H9 (cell line): ENCODE measurements around the gene DCAF4. TPM values are rescaled to one million over a fixed set of nuclear protein-coding genes. Genes with fewer than 3 reads are reported as not detected.

Experiments
- DNase-seq: peaks from one replicate; pipeline ENCODE4 v3.0.0-alpha.2; 2017
- H2AFZ ChIP-seq: one replicate; pipeline ENCODE4 v1.6.1; 2013; ENCODE audit warnings: mild to moderate bottlenecking, low read length, control low read depth, moderate library complexity
- H2AK5ac ChIP-seq: 2 replicates; pipeline ENCODE4 v1.6.1; 2013; ENCODE audit warnings: low read length, control low read depth, mixed read lengths; ENCODE audit not compliant: insufficient read length
- H2BK120ac ChIP-seq: one replicate; pipeline ENCODE4 v1.6.1; 2013; ENCODE audit warnings: low read depth, mild to moderate bottlenecking, low read length, control low read depth, inconsistent platforms; ENCODE audit not compliant: poor library complexity, severe bottlenecking
- H2BK12ac ChIP-seq: 2 replicates; pipeline ENCODE4 v1.6.1; 2013; ENCODE audit warnings: low read length, control low read depth, mixed read lengths, low read depth; ENCODE audit not compliant: insufficient read length
- H2BK15ac ChIP-seq: 2 replicates; pipeline ENCODE4 v1.6.1; 2013; ENCODE audit warnings: low read depth, low read length, control low read depth
- H2BK20ac ChIP-seq: one replicate; pipeline ENCODE4 v1.6.1; 2013; ENCODE audit warnings: low read depth, mild to moderate bottlenecking, low read length, control low read depth, inconsistent platforms; ENCODE audit not compliant: poor library complexity, severe bottlenecking
- H2BK5ac ChIP-seq: 2 replicates; pipeline ENCODE4 v1.6.1; 2013; ENCODE audit warnings: low read length, control low read depth, mixed read lengths; ENCODE audit not compliant: insufficient read length
- H3K14ac ChIP-seq: 2 replicates; pipeline ENCODE4 v1.6.1; 2013; ENCODE audit warnings: low read length, control low read depth; ENCODE audit not compliant: insufficient read depth
- H3K18ac ChIP-seq: 2 replicates; pipeline ENCODE4 v1.6.1; 2013; ENCODE audit warnings: low read depth, mild to moderate bottlenecking, mixed read lengths, low read length, control low read depth; ENCODE audit not compliant: insufficient read length
- H3K23ac ChIP-seq: 2 replicates; pipeline ENCODE4 v1.6.1; 2013; ENCODE audit warnings: low read length, control low read depth, mixed read lengths, low read depth; ENCODE audit not compliant: insufficient read length
- H3K23me2 ChIP-seq: 2 replicates; pipeline ENCODE4 v1.6.1; 2013; ENCODE audit warnings: low read depth, mild to moderate bottlenecking, mixed read lengths, low read length, control low read depth; ENCODE audit not compliant: insufficient read length, poor library complexity, severe bottlenecking
- H3K27ac ChIP-seq: 2 replicates; pipeline ENCODE4 v1.5.1; 2013; ENCODE audit warnings: low read length, control low read depth, mixed read lengths, low read depth; ENCODE audit not compliant: insufficient read length
- H3K27me3 ChIP-seq: 2 replicates; pipeline ENCODE4 v1.6.1; 2013; ENCODE audit warnings: low read length, control low read depth, inconsistent platforms; ENCODE audit not compliant: insufficient read depth
- H3K4ac ChIP-seq: 2 replicates; pipeline ENCODE4 v1.6.1; 2013; ENCODE audit warnings: low read depth, mild to moderate bottlenecking, control low read depth, inconsistent platforms, low read length, moderate library complexity
- H3K4me1 ChIP-seq: 2 replicates; pipeline ENCODE4 v1.6.1; 2013; ENCODE audit warnings: low read length, control low read depth, inconsistent platforms; ENCODE audit not compliant: insufficient read depth
- H3K4me2 ChIP-seq: 2 replicates; pipeline ENCODE4 v1.6.1; 2013; ENCODE audit warnings: low read length, control low read depth, mixed read lengths; ENCODE audit not compliant: insufficient read length, insufficient read depth
- H3K56ac ChIP-seq: 2 replicates; pipeline ENCODE4 v1.6.1; 2013; ENCODE audit warnings: low read depth, mild to moderate bottlenecking, mixed read lengths, low read length, control low read depth; ENCODE audit not compliant: insufficient read length
- H3K79me1 ChIP-seq: 2 replicates; pipeline ENCODE4 v1.6.1; 2013; ENCODE audit warnings: low read depth, mild to moderate bottlenecking, moderate library complexity, low read length, control low read depth, inconsistent platforms; ENCODE audit not compliant: insufficient read depth, poor library complexity, severe bottlenecking
- H3K79me2 ChIP-seq: 2 replicates; pipeline ENCODE4 v1.6.1; 2013; ENCODE audit warnings: low read length, control low read depth, inconsistent platforms; ENCODE audit not compliant: insufficient read depth
- H3K9ac ChIP-seq: 2 replicates; pipeline ENCODE4 v1.6.1; 2013; ENCODE audit warnings: low read length, control low read depth, mixed read lengths; ENCODE audit not compliant: insufficient read length; ENCODE audit errors: extremely low read depth
- H3K9me3 ChIP-seq: one replicate; pipeline ENCODE4 v1.6.1; 2013; ENCODE audit warnings: low read depth, low read length, inconsistent platforms; ENCODE audit not compliant: control insufficient read depth
- H3T11ph ChIP-seq: one replicate; pipeline ENCODE4 v1.6.1; 2013; ENCODE audit warnings: mild to moderate bottlenecking, low read length, control low read depth, inconsistent platforms
- H4K20me1 ChIP-seq: one replicate; pipeline ENCODE4 v1.6.1; 2013; ENCODE audit not compliant: control insufficient read depth, insufficient read length, insufficient read depth
- H4K5ac ChIP-seq: 2 replicates; pipeline ENCODE4 v1.6.1; 2013; ENCODE audit warnings: low read depth, mild to moderate bottlenecking, mixed read lengths, low read length, control low read depth; ENCODE audit not compliant: insufficient read length
- H4K8ac ChIP-seq: replicated peaks from 2 replicates; pipeline ENCODE4 v1.6.1; 2013; ENCODE audit warnings: low read length, control low read depth, mixed read lengths, low read depth; ENCODE audit not compliant: insufficient read length
- H4K91ac ChIP-seq: 2 replicates; pipeline ENCODE4 v1.6.1; 2013; ENCODE audit warnings: low read depth, mild to moderate bottlenecking, moderate library complexity, mixed read lengths, low read length, control low read depth; ENCODE audit not compliant: insufficient read length
- H3K27ac Mint-ChIP-seq, 3 experiments: 2 replicates in 2 of 3; 3 replicates in 1 of 3; pipeline ENCODE4 v1.8.0; 2020 to 2021; ENCODE audit warnings: mixed read lengths in 3 of 3, mild to moderate bottlenecking in 1 of 3, moderate library complexity in 1 of 3
- H3K27me3 Mint-ChIP-seq: 2 replicates; pipeline ENCODE4 v1.8.0; 2021; ENCODE audit warnings: low read depth, mild to moderate bottlenecking, moderate library complexity, mixed read lengths
- H3K36me3 Mint-ChIP-seq, 3 experiments: 2 replicates in 2 of 3; 3 replicates in 1 of 3; pipeline ENCODE4 v1.8.0; 2020 to 2021; ENCODE audit warnings: low read depth in 3 of 3, mixed read lengths in 3 of 3; ENCODE audit not compliant: insufficient read depth in 1 of 3
- H3K4me1 Mint-ChIP-seq, 2 experiments: 2 replicates each; pipeline ENCODE4 v1.8.0; 2020; ENCODE audit warnings: mixed read lengths in 2 of 2
- H3K4me3 Mint-ChIP-seq, 2 experiments: 2 replicates in 1 of 2; 3 replicates in 1 of 2; pipeline ENCODE4 v1.8.0; 2020 to 2021; ENCODE audit warnings: mild to moderate bottlenecking in 2 of 2, mixed read lengths in 2 of 2, moderate library complexity in 1 of 2
- H3K9me3 Mint-ChIP-seq, 2 experiments: 2 replicates in 1 of 2; 3 replicates in 1 of 2; pipeline ENCODE4 v1.8.0; 2020; ENCODE audit warnings: mild to moderate bottlenecking in 2 of 2, mixed read lengths in 2 of 2, moderate library complexity in 1 of 2
- WGBS: extraction: QIAGEN DNeasy Blood & Tissue Kit; methylation state at CpG from one replicate; pipeline ENCODE4 v1.1.7; 2013; ENCODE audit warnings: missing lambda C conversion rate, low lambda C conversion rate, mixed read lengths; ENCODE audit not compliant: insufficient read length; ENCODE audit errors: extremely low coverage; 5-methylcytosine and 5-hydroxymethylcytosine counted together
- total RNA-seq: library from RNA; stranded (reverse); gene quantifications from 2 replicates; pipeline ENCODE4 v1.2.1, GENCODE V29; 2021
- TF ChIP-seq, protein P1 (sequence below): fragments of 200-600 bp; sonication (generic); conservative IDR thresholded peaks from 3 replicates; pipeline ENCODE4 v1.8.0; 2021; ENCODE audit warnings: antibody characterized with exemption, mild to moderate bottlenecking

DCAF4 gene
- total RNA-seq, 1 experiment from 2014 or later, result 32.0 TPM

DNA sequence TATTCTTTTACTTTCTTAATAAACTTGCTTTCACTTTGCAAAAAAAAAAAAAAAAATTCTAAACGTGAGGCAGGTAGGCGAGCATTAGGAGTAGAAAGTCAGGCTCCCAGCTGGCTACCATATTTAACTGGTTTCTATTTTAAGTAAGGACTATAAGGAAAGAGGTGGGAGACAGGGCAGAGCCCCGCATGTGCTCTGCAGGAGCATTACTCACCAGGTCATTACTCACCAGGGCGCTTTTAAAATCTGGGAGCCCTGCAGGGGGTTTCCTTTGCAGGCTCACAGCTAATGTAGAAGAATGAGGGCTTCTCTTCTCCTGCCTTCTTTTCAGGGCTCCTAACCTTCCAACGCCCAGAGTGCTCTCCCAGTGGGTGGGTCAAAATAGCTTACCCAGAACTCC is 18.4 kb upstream of the DCAF4 start:
- Histone ChIP-seq H2BK20ac (no peak overlapping the region), H3K4me2 (peak overlapping the region; percentile 0), H2AFZ (no peak overlapping the region), H3K18ac (no peak overlapping the region), H3K79me1 (no peaks in the 10 kb centered on the region), H3K4ac (no peak overlapping the region), H3K9me3 (no peaks in the 10 kb centered on the region), H2BK120ac (no peak overlapping the region), H3K4me1 (no peaks in the 10 kb centered on the region), H2BK12ac (no peak overlapping the region), H3K9ac (no peak overlapping the region), H3K56ac (no peak overlapping the region), H3K27me3 (no peaks in the 10 kb centered on the region), H3K79me2 (no peaks in the 10 kb centered on the region), H3T11ph (no peak overlapping the region), H4K20me1 (no peaks in the 10 kb centered on the region), H3K23ac (no peak overlapping the region), H2BK5ac (no peak overlapping the region), H4K5ac (no peak overlapping the region), H2AK5ac (no peak overlapping the region), H3K27ac (no peak overlapping the region), H4K8ac (no peak overlapping the region), H2BK15ac (no peak overlapping the region), H3K14ac (no peak overlapping the region), H3K23me2 (no peaks in the 10 kb centered on the region), H4K91ac (no peak overlapping the region)
- Mint-ChIP-seq H3K27ac (no peak overlapping the region), H3K36me3 (no peaks in the 10 kb centered on the region), H3K4me3 (no peak overlapping the region; a peak in 1 of 5 replicates), H3K27me3 (peaks cover 32% of the 10 kb centered on the region), H3K4me1 (peaks cover 25 to 26% of the 10 kb centered on the region in 2 experiments), H3K9me3 (no peaks in the 10 kb centered on the region; a peak in 1 of 5 replicates)
- TF ChIP-seq, protein P1, sequence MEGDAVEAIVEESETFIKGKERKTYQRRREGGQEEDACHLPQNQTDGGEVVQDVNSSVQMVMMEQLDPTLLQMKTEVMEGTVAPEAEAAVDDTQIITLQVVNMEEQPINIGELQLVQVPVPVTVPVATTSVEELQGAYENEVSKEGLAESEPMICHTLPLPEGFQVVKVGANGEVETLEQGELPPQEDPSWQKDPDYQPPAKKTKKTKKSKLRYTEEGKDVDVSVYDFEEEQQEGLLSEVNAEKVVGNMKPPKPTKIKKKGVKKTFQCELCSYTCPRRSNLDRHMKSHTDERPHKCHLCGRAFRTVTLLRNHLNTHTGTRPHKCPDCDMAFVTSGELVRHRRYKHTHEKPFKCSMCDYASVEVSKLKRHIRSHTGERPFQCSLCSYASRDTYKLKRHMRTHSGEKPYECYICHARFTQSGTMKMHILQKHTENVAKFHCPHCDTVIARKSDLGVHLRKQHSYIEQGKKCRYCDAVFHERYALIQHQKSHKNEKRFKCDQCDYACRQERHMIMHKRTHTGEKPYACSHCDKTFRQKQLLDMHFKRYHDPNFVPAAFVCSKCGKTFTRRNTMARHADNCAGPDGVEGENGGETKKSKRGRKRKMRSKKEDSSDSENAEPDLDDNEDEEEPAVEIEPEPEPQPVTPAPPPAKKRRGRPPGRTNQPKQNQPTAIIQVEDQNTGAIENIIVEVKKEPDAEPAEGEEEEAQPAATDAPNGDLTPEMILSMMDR, result no peak
- no peak for DNase-seq
- WGBS, result no CpG with 5 or more reads among the region's 5 CpGs
